ENCODE measurements around the gene CSMD2.
"Not testable (repeated sequence)": the region's sequence is repeated elsewhere in the genome, so short reads cannot be mapped to it uniquely, and the experiment has no call there.

CSMD2 gene

DNA sequence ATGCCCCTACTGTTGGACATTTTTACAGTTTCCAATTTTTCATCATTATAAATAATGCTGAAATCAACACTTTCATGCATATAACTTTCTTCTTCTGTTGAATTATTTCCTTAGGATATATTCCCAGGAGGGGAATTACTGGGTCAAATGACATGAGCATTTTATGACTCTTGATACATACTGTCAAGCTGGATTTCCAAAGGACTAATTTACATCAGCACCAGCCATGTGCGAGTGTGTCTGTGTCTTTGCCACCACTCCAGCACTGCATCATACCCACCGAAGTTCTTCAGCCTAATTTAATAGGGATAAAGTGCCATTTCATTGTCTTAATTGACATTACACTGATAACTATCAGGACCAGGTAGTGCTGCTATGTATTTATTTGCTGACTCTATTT, 146.7 kb downstream of the CSMD2 start:
- Histone ChIP-seq H3K27me3 (ENCODE audit: low read depth, low read length) (no peaks in the 10 kb centered on the region), H3K4me1 (ENCODE audit: low read length) (no peaks in the 10 kb centered on the region), H3K4me3 (ENCODE audit: low read length) (no peak overlapping the region), H3K27ac (ENCODE audit: low read length) (no peak overlapping the region), H3K36me3 (replicated peaks; ENCODE audit: low read depth, low read length) (no peaks in the 10 kb centered on the region), H3K9ac (ENCODE audit: low read length) (no peak overlapping the region), H3K79me2 (ENCODE audit: low read length) (no peaks in the 10 kb centered on the region), H3K9me3 (ENCODE audit: insufficient read depth, low read length) (no peaks in the 10 kb centered on the region), H2AFZ (ENCODE audit: low read depth, low read length) (no peak overlapping the region), H4K20me1 (ENCODE audit: insufficient read depth, low read length) (no peaks in the 10 kb centered on the region), H3K4me2 (ENCODE audit: low read length) (no peak overlapping the region)
- TF ChIP-seq CTCF (IDR thresholded peaks at IDR 0.05; ENCODE audit: low read depth, low read length) = no peak
- no peak for TF ChIP-seq EZH2phosphoT487 (IDR thresholded peaks at IDR 0.05; ENCODE audit: low read depth)

DNA sequence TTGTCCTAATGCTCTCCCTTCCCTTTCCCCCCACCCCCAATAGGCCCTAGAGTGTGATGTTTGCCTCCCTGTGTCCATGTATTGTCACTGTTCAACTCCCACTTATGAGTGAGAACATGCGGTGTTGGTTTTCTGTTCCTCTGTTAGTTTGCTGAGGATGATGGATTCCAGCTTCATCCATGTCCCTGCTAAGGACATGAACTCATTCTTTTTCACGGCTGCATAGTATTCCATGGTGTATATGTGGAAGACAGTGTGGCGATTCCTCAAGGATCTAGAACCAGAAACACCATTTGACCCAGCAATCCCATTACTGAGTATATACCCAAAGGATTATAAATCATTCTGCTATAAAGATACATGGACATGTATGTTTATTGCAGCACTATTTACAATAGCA, 148.7 kb downstream of the CSMD2 start:
- H3K79me2 ChIP-seq (ENCODE audit: low read length); H3K4me1 ChIP-seq (ENCODE audit: low read length); H3K4me3 ChIP-seq (ENCODE audit: low read length); H3K27me3 ChIP-seq (ENCODE audit: low read depth, low read length); H4K20me1 ChIP-seq (ENCODE audit: insufficient read depth, low read length); H3K9me3 ChIP-seq (ENCODE audit: insufficient read depth, low read length); H3K36me3 ChIP-seq (replicated peaks; ENCODE audit: low read depth, low read length); H3K4me2 ChIP-seq (ENCODE audit: low read length); H3K27ac ChIP-seq (ENCODE audit: low read length); H2AFZ ChIP-seq (ENCODE audit: low read depth, low read length); H3K9ac ChIP-seq (ENCODE audit: low read length): not testable (repeated sequence)

DNA sequence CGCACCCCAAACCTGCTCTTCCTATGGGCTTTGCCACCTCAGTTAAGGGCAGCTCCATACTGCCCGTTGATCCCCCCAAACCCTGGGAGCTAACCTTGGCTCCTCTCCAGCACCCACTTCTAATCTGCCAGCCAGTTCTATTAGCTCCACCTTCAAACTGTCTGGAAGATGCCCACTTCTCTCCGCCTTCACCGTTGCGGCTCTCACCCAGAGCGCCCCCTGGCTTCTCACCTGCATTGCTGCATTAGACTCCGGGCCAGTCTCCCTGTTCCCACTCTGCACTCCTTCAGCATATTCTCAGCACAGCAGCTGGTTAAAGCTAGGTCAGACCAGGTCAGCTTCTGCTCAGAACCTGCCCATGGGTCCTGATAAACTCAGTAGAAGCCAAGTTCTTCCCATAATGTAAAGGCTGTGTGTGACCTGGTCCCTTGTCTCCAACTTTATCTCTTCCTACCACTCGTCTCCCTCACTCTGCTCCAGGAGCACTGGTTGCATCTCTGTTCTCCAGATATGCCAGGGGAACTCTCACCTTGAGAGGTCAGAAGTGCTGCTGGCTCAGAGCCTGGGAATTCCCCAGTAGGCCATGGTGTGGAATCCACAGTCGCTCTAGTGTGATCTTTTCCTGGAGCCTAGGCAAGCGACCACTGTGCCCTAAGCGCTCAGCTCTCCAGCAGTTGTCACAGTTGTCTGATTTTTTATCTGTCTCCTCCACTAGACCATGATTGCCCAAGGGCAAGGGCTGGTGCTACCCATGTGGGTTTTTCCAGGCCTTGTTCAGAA, 150.9 kb downstream of the CSMD2 start:
- Histone ChIP-seq H3K27me3 (ENCODE audit: low read depth, low read length) (no peaks in the 10 kb centered on the region), H3K9ac (ENCODE audit: low read length) (no peak overlapping the region), H3K27ac (ENCODE audit: low read length) (no peak overlapping the region), H3K79me2 (ENCODE audit: low read length) (no peaks in the 10 kb centered on the region), H3K4me1 (ENCODE audit: low read length) (no peaks in the 10 kb centered on the region), H4K20me1 (ENCODE audit: insufficient read depth, low read length) (no peaks in the 10 kb centered on the region), H2AFZ (ENCODE audit: low read depth, low read length) (no peak overlapping the region), H3K9me3 (ENCODE audit: insufficient read depth, low read length) (no peaks in the 10 kb centered on the region), H3K4me2 (ENCODE audit: low read length) (no peak overlapping the region), H3K4me3 (ENCODE audit: low read length) (no peak overlapping the region), H3K36me3 (replicated peaks; ENCODE audit: low read depth, low read length) (no peaks in the 10 kb centered on the region)
- TF ChIP-seq CTCF (IDR thresholded peaks at IDR 0.05; ENCODE audit: low read depth, low read length) (peak; percentile 56), EZH2phosphoT487 (IDR thresholded peaks at IDR 0.05; ENCODE audit: low read depth) (no peak)

GRCh38 chr1:34013136-34013535, 151.9 kb downstream of the CSMD2 start:
- H4K20me1 ChIP-seq (ENCODE audit: insufficient read depth, low read length) = no peaks in the 10 kb centered on the region
- H3K36me3 ChIP-seq (replicated peaks; ENCODE audit: low read depth, low read length) = no peaks in the 10 kb centered on the region
- H3K4me3 ChIP-seq (ENCODE audit: low read length) = no peak overlapping the region
- H3K27ac ChIP-seq (ENCODE audit: low read length) = no peak overlapping the region
- no peaks in the 10 kb centered on the region for H3K79me2 ChIP-seq (ENCODE audit: low read length)
- H3K9ac ChIP-seq (ENCODE audit: low read length) = no peak overlapping the region
- no peaks in the 10 kb centered on the region for H3K9me3 ChIP-seq (ENCODE audit: insufficient read depth, low read length)
- no peaks in the 10 kb centered on the region for H3K4me1 ChIP-seq (ENCODE audit: low read length)
- TF ChIP-seq CTCF (IDR thresholded peaks at IDR 0.05; ENCODE audit: low read depth, low read length) = no peak
- TF ChIP-seq EZH2phosphoT487 (IDR thresholded peaks at IDR 0.05; ENCODE audit: low read depth) = no peak
- H2AFZ ChIP-seq (ENCODE audit: low read depth, low read length) = no peak overlapping the region
- H3K4me2 ChIP-seq (ENCODE audit: low read length) = no peak overlapping the region
- no peaks in the 10 kb centered on the region for H3K27me3 ChIP-seq (ENCODE audit: low read depth, low read length)
